A549 treated with dexamethasone at 1 μM for 4 hours (cell line): ENCODE results near the gene PAGR1. TPM values are rescaled to one million over a fixed set of nuclear protein-coding genes. Genes with fewer than 3 reads are reported as not detected.

ENCODE experiments used
- total RNA-seq: library from RNA; stranded (reverse); fragments of 200-300 nt; extraction: Qiagen RNA extraction; gene quantifications from 5 replicates; pipeline ENCODE4 v1.2.3, GENCODE V29; 2022

Gene PAGR1
- 33.9 to 40.8 TPM (median 39.6 TPM) in 5 replicates for total RNA-seq

GRCh38 chr16:29815793-29816693, at the start of gene PAGR1:
TSS of gene PAGR1 (plus strand) at chr16:29816152. CDS start at chr16:29816526, 374 bp downstream.

GRCh38 chr16:29777576-29778350, 38.2 kb upstream of the PAGR1 start, which contains the start of gene ZG16:
TSS of gene ZG16 (plus strand) at chr16:29778256. CDS start at chr16:29779267, 1,011 bp downstream.

GRCh38 chr16:29790183-29790948, 25.6 kb upstream of the PAGR1 start, which contains the start of gene KIF22:
TSS of gene KIF22 (plus strand) at chr16:29790751. CDS start at chr16:29790760, 9 bp downstream.

GRCh38 chr16:29806099-29806579, 9.8 kb upstream of the PAGR1 start, which contains the start of gene MAZ:
TSS of gene MAZ (plus strand) at chr16:29806529. CDS start at chr16:29806702, 173 bp downstream.

GRCh38 chr16:29811896-29812665, 3.9 kb upstream of the PAGR1 start, which contains the start of gene PRRT2:
TSS of gene PRRT2 (plus strand) at chr16:29812193. CDS start at chr16:29813055, 862 bp downstream.

GRCh38 chr16:29820271-29820701, 4.3 kb downstream of the PAGR1 start, which contains the start of gene MVP:
TSS of gene MVP (plus strand) at chr16:29820462. CDS start at chr16:29830550, 10,088 bp downstream.

GRCh38 chr16:29862884-29863668, 47.1 kb downstream of the PAGR1 start, which contains the start of gene CDIPT:
TSS of gene CDIPT (minus strand) at chr16:29863226. CDS start at chr16:29862857, 369 bp downstream.

Other genes starting within 250 kb of the PAGR1 start
- not detected in 5 replicates for gene SPN, start 152.9 kb upstream of the PAGR1 start, total RNA-seq
- gene QPRT, start 137.0 kb upstream of the PAGR1 start, total RNA-seq: 0.48 to 1.0 TPM (median 0.86 TPM) in 5 replicates
- not detected in 5 replicates for gene C16orf54, start 70.2 kb upstream of the PAGR1 start, total RNA-seq
- gene ZG16, start 37.9 kb upstream of the PAGR1 start, total RNA-seq: not detected in 5 replicates
- gene KIF22, start 25.4 kb upstream of the PAGR1 start, total RNA-seq: 71.9 to 84.6 TPM (median 83.7 TPM) in 5 replicates
- 141 to 189 TPM (median 187 TPM) in 5 replicates for gene MAZ, start 9.6 kb upstream of the PAGR1 start, total RNA-seq
- gene PRRT2, start 4.0 kb upstream of the PAGR1 start, total RNA-seq: 0.26 to 0.40 TPM (median 0.35 TPM) in 5 replicates
- gene MVP, start 4.3 kb downstream of the PAGR1 start, total RNA-seq: 113 to 149 TPM (median 141 TPM) in 5 replicates
- 59.0 to 84.9 TPM (median 82.5 TPM) in 5 replicates for gene CDIPT, start 47.1 kb downstream of the PAGR1 start, total RNA-seq
- 16.1 to 23.9 TPM (median 22.1 TPM) in 5 replicates for gene SEZ6L2, start 83.4 kb downstream of the PAGR1 start, total RNA-seq
- gene ASPHD1, start 84.3 kb downstream of the PAGR1 start, total RNA-seq: 15.9 to 21.5 TPM (median 20.0 TPM) in 5 replicates
- 9.1 to 15.4 TPM (median 13.8 TPM) in 5 replicates for gene KCTD13, start 110.1 kb downstream of the PAGR1 start, total RNA-seq
- gene TMEM219, start 145.9 kb downstream of the PAGR1 start, total RNA-seq: 89.3 to 94.5 TPM (median 91.1 TPM) in 5 replicates
- 20.5 to 33.5 TPM (median 31.0 TPM) in 5 replicates for gene TAOK2, start 157.7 kb downstream of the PAGR1 start, total RNA-seq
- 14.7 to 16.6 TPM (median 15.4 TPM) in 5 replicates for gene HIRIP3, start 179.5 kb downstream of the PAGR1 start, total RNA-seq
- gene INO80E, start 180.1 kb downstream of the PAGR1 start, total RNA-seq: 112 to 117 TPM (median 114 TPM) in 5 replicates
- gene DOC2A, start 194.9 kb downstream of the PAGR1 start, total RNA-seq: 1.5 to 2.4 TPM (median 1.9 TPM) in 5 replicates
- gene C16orf92, start 207.0 kb downstream of the PAGR1 start, total RNA-seq: not detected in 5 replicates
- gene TLCD3B, start 215.1 kb downstream of the PAGR1 start, total RNA-seq: 0.14 to 0.31 TPM (median 0.22 TPM) in 5 replicates
- 1,418 to 1,815 TPM (median 1,742 TPM) in 5 replicates for gene ALDOA, start 249.6 kb downstream of the PAGR1 start, total RNA-seq